NAMALWA (cell line): Measurements from ENCODE around the gene BCOR.

ENCODE experiments used
- DNase-seq: peaks from one replicate; pipeline ENCODE4 v3.0.0-alpha.2; 2015; ENCODE audit warnings: low spot score

BCOR gene

DNA sequence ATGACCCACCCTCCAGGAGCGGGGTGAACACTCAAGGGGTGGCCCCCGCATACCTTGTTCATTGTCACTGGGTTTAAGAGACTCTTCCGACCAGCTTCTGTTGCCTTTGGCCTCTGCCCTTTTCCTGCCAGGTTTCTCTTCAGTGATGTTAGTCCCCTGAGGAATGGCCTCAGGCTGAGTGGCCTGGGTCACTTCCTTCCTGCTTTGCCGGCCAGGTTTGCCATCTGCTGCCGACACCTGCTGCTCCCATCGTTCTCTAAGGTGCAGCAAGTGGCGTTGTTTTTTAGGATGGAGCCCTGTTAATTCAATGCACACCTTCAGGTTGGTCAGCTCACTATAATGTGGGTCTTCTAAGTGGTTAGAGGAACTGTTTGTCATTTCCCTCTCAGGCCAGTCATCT lies 34.2 kb downstream of the BCOR start:
- no peak for DNase-seq

DNA sequence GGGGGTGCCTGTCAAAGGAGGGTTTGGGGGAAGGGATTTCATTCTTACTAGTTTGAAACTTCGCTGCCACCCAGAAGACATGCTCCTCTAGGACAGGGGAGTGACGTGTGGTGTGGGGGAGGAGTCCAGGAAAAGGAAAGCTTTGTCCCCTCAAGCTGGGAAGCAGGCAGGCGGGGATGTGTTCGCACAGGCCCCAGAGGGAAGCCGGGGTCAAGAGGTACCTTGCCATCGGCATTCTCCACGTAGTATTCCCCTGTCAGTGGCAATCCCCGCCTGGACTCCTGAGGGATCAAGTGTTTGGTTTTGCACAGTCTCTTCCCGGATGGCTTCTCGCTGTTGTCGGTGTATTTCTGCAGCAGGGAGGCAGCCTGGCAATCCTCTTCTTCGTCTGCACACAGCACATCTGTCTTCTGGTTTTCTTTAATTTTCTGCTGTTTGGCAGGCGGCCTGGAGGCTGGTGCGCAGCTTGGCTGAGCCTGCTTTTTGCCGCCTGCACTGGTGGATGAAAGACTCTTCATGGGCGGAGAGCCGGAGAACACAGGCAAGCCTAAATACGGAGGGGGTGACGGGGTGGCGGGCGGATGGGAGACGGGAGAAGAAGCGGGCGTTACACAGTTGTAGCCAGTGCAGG lies 35.1 kb downstream of the BCOR start:
- DNase-seq: no peak

DNA sequence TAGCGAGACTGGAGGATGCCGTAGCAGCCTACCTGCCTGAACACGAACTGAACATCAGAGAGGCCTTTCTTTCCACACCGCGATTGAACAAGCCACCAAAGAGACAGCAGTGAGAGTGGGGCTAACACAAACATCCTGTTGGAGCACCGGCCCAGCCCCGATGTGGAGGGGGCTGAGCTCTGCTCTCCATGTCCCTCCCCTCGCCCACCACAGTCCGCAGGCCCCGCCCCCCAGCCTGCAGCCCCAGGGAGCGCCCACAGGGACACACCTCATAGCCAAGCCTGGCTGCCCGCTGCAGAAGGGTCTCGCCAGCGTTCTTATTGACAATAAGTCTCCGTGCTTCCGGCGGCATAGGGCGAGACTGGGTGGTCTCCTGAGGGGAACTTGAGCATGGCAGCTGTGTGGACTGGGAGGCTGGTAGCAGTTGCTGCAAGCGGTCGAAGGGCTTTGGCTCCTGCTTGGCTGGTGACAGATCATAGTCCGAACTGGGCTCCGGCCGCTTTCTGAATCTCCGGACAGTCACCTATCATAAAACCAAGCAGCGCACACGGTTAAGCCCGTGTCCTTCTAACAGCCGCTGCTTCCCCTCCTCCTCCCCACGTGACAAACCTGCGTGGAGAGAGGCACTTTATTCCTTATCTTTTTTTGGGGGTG lies 35.8 kb downstream of the BCOR start:
- DNase-seq: no peak

- no peak for DNase-seq
Measured at GRCh38 chrX:40061005-40061404, 36.8 kb downstream of the BCOR start.

GRCh38 chrX:40060356-40060845 lies 37.4 kb downstream of the BCOR start:
- DNase-seq: no peak

DNA sequence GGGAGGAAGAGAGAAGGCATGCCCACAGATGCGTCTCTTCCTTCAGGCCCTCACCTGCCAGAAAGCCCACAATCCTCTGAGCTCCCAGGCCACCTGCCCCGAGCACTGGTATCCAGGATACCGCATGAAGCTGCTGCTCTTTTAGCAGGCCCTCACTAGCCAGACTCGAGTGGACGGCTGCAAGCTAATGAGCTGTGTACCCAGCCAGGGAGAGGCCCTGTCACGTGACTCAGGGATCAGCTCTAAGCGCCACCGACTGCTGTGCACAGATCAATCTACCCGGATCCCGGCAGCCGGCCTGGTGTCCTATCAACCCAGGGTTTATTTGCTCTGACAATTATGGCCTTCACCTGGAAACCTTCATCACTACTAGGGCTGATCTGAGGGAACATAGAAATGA lies 39.0 kb downstream of the BCOR start:
- no peak for DNase-seq

GRCh38 chrX:40057405-40057804 lies 40.4 kb downstream of the BCOR start:
- DNase-seq: no peak

DNA sequence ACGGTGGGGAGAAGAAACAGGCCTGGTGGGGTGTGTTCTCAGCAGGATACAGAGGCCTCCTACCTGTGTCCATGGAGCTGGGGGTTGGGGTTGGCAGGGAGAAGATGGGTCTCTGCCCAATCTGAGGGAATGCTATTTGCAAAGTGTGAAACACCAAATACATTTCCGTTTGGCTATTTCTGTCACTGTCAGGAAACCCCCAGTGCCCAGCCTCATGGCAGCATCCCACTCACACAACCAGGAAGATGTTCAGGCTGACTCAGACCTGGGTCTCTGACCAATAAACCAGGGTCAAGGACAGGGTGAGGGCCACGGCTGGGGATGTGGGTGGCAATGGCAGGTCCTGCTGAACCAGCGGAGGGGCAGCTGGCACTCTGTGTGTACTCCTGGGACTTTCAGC lies 41.3 kb downstream of the BCOR start:
- DNase-seq: no peak

GRCh38 chrX:40055495-40055894 lies 42.3 kb downstream of the BCOR start:
- DNase-seq: no peak

DNA sequence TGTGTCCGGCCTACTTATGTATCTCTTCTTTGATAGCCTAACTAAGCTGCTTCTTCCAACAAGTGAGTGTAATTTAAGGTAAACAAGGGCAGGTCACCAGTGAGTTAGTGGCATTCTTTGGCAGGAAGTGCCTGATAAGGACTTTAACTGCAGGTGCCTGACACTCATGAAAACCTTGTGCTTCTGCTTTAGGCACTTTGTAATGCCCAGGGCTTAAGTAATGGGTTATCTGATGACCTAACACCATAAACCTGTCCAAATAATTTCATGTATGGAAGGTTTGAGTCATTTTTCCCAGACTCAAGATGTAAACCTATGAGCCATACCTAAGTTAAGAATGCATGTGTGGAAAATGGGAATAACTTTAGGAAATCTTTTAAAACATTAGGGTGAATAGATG lies 43.0 kb downstream of the BCOR start:
- no peak for DNase-seq

- no peak for DNase-seq
Measured at GRCh38 chrX:40050532-40050931, 47.2 kb downstream of the BCOR start.

DNA sequence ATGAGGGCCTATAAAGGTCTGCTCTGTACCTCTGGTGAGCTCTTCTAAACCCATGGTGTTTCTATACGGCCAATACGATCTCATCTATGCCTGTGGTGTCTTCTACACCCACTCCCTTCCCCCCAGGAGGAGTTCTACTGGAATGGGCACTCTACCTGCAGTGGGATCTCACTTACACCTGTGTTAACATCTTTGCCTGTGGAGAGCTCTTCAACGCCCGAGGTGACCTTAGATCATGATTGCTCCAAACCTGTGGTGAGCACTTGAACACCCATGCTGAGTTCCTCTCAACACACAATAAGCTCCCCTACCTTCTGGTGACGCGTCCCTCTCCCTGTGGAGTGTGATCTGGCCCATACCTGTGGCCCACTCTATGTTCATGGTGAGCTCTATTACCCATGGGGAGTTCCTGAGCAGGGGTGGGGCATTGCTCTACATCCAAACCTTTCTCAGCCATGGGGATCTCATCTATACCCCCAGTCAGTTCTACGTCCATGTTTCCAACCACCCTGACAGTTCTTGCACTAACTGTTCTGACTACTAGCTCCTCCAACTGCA lies 48.6 kb downstream of the BCOR start:
- DNase-seq: no peak

- no peak for DNase-seq
Measured at GRCh38 chrX:40047485-40047884, 50.3 kb downstream of the BCOR start.

GRCh38 chrX:40043895-40044294 lies 53.9 kb downstream of the BCOR start:
- DNase-seq: no peak

- no peak for DNase-seq
Measured at GRCh38 chrX:40041915-40042314, 55.8 kb downstream of the BCOR start.

- DNase-seq: no peak
Measured at GRCh38 chrX:40040686-40041461, 56.9 kb downstream of the BCOR start.

- no peak for DNase-seq
Measured at GRCh38 chrX:40039887-40040286, 57.9 kb downstream of the BCOR start.

- no peak for DNase-seq
Measured at GRCh38 chrX:40037367-40037766, 60.4 kb downstream of the BCOR start.

- DNase-seq: no peak
Measured at GRCh38 chrX:40035726-40036125, 62.0 kb downstream of the BCOR start.

DNA sequence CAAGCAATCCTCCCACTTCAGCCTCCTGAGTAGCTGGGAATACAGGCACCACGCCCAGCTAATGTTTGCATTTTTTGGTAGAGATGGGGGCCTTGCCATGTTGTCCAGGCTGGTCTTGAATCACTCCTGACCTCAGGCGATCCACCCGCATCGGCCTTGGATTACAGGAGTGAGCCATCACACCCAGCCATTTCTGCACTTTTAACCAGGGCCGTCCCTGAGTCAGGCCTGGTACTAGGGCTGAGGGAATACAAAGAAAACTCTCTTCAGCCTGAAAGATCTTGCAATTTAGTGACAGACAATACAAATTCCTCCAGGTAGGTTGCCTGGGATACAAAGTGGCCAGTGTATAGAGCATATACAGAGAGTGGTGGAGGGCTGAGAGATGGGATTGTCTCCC lies 65.8 kb downstream of the BCOR start:
- DNase-seq: no peak

GRCh38 chrX:40030205-40030604 lies 67.6 kb downstream of the BCOR start:
- DNase-seq: no peak

DNA sequence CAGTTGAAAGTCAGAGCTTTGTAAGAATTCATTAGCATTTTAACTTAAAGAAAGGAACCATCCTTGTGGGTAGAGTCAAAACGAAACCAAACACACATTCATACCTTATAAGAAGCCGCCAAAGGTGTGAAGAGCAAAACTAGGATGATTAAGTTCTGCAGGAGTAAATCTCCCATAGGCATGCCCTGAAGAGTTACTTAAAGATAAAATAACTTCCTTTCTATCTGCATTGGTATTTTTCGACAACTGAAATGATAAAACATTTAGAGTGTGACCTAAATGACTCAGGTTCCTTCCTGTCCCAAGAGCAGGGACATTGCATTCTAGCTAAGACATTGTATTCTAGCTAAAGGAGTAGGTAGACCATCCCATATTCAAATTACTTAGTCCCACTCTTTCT lies 75.3 kb downstream of the BCOR start:
- DNase-seq: no peak

- DNase-seq: no peak
Measured at GRCh38 chrX:40021647-40022046, 76.1 kb downstream of the BCOR start.
